Choroid plexus epithelial cell (primary cell): ENCODE data around the gene TLR6.

Experiments
- DNase-seq: peaks from one replicate; pipeline ENCODE4 v3.0.0-alpha.2; 2010; ENCODE audit warnings: low read depth
- H3K4me3 ChIP-seq: 2 replicates; pipeline ENCODE4 v1.5.1; 2011; ENCODE audit warnings: low read depth, mild to moderate bottlenecking, control low read depth, low read length, moderate library complexity
- TF ChIP-seq, protein P1 (sequence below): conservative IDR thresholded peaks from 2 replicates; pipeline ENCODE4 v1.5.1; 2011; ENCODE audit warnings: low read depth, mild to moderate bottlenecking, control low read depth, inconsistent platforms, low read length, moderate library complexity

The TLR6 gene

GRCh38 chr4:38791010-38791409 lies 65.6 kb downstream of the TLR6 start:
- TF ChIP-seq, protein P1, sequence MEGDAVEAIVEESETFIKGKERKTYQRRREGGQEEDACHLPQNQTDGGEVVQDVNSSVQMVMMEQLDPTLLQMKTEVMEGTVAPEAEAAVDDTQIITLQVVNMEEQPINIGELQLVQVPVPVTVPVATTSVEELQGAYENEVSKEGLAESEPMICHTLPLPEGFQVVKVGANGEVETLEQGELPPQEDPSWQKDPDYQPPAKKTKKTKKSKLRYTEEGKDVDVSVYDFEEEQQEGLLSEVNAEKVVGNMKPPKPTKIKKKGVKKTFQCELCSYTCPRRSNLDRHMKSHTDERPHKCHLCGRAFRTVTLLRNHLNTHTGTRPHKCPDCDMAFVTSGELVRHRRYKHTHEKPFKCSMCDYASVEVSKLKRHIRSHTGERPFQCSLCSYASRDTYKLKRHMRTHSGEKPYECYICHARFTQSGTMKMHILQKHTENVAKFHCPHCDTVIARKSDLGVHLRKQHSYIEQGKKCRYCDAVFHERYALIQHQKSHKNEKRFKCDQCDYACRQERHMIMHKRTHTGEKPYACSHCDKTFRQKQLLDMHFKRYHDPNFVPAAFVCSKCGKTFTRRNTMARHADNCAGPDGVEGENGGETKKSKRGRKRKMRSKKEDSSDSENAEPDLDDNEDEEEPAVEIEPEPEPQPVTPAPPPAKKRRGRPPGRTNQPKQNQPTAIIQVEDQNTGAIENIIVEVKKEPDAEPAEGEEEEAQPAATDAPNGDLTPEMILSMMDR = no peak
- no peak for DNase-seq
- H3K4me3 ChIP-seq = no peak overlapping the region

DNA sequence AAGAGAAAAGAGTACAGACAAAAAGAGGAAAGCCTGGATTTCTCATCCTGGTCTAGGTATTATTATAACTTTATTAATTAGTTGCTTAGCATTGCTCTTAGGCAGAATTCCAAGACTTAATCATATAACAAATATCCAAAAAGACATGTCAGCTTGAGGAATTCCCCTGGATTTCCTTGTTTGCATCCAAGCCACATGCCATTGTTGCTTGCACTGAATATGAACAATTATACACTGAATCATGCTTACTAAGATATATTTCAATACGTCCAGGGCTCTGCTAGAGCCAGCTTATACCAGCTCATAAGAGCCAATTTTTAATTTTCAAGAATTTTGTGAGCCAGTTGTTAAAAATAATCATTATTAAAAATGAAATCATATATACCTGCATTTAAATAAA lies 68.3 kb downstream of the TLR6 start:
- DNase-seq = peak; percentile 9
- H3K4me3 ChIP-seq = no peak overlapping the region
- TF ChIP-seq, protein P1 = no peak

DNA sequence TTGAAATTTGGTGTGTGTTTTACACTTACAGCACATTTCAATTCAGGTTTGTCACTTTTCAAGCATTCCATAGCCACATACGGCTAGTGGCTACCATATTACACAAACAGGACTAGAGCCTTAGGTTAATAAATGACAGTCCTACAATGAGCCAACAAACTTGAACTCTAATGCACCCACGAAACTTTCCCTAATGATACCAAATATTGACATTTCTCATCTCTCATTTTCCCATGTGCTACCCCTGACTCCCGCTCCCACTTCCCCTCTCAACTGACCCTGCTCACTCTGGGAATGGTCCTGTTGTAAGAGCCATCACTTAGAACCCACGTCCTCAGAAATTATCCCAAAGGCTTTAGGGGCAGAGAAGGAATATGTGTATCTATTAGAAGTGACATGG lies 68.9 kb downstream of the TLR6 start:
- TF ChIP-seq, protein P1 = no peak
- no peak overlapping the region for H3K4me3 ChIP-seq
- no peak for DNase-seq

DNA sequence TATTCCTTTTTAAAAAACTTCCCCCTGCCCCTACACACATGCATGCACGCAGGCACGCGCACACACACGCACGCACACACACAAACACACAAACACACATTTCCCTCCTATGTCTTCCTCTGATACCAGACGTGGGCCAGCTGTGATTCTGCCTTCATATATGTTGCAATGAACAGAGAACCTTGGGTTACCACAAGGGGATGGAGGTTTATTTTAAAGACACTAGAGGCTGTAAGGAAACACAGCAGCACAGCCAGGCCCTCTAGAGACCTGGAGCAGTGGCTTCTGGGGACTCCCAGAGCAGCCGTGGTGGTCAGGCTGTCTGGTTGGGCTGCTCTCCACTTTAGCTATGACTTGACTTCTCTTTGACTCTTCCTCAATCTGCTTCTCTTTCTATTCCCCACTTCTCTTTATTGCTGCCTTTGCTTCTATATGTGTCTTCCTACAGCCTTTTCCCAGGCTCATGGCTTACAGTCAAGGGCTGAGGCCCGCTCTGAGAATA lies 70.7 kb downstream of the TLR6 start:
- no peak for DNase-seq
- TF ChIP-seq, protein P1 = no peak
- no peak overlapping the region for H3K4me3 ChIP-seq

GRCh38 chr4:38785041-38785790 lies 71.4 kb downstream of the TLR6 start:
- DNase-seq = no peak
- TF ChIP-seq, protein P1 = no peak

GRCh38 chr4:38784141-38784540 lies 72.5 kb downstream of the TLR6 start:
- no peak for DNase-seq
- no peak overlapping the region for H3K4me3 ChIP-seq
- TF ChIP-seq, protein P1 = no peak

More at GRCh38 chr4:38785041-38785790, 71.4 kb downstream of the TLR6 start:
- no peak overlapping the region for H3K4me3 ChIP-seq

GRCh38 chr4:38783109-38783460 lies 73.5 kb downstream of the TLR6 start:
- no peak for DNase-seq
- TF ChIP-seq, protein P1 = no peak
- no peak overlapping the region for H3K4me3 ChIP-seq
